K562 (cell line): ENCODE results near the gene NR2F6. TPM values are rescaled to one million over a fixed set of nuclear protein-coding genes. Genes with fewer than 3 reads are reported as not detected.

ENCODE experiments used
- ATAC-seq: fragments of 200-7000 bp; cut with Tn5 transposase; 3 replicates; pipeline ENCODE4 v1.9.1; 2020; ENCODE audit warnings: moderate library complexity
- BruUV-seq: library from RNA; stranded (reverse); fragments of 400-500 nt; replicated peaks from 2 replicates; lab custom pipeline; 2021; lab: Mats Ljungman, UMichigan
- CTCF ChIA-PET: fragments of 300-600 bp; formaldehyde crosslinking; extraction: SDS; loops from one replicate; lab custom pipeline; 2021; ENCODE audit warnings: low intra/inter-chr PET ratio; lab: Yijun Ruan, JAX
- POLR2A ChIA-PET: fragments of 300-600, 350-650 bp; sonication (Branson Sonifier 250); formaldehyde crosslinking; extraction: SDS; loops from one replicate; lab custom pipeline; 2021; ENCODE audit warnings: antibody characterized with exemption, inconsistent platforms; lab: Yijun Ruan, JAX
- DNase-seq, 4 experiments: peaks; one replicate each; pipeline versions ENCODE4 v3.0.0 to v3.0.0-alpha.2; 2011 to 2018; ENCODE audit warnings: low spot score in 3 of 4, mixed read lengths in 3 of 4; ENCODE audit errors: extremely low read depth in 1 of 4
- FAIRE-seq: peaks from 2 replicates; lab custom pipeline; 2011; peaks lifted over from hg19 to GRCh38; lab: Jason Lieb, UNC
- H2AFZ ChIP-seq: 2 replicates; pipeline ENCODE4 v1.6.0; 2011; ENCODE audit warnings: low read depth, low read length, control low read depth, inconsistent platforms
- H3K27ac ChIP-seq: fragments of 200-600 bp; 3 replicates; pipeline ENCODE4 v1.8.0; 2011; ENCODE audit warnings: low read depth, mild to moderate bottlenecking, control low read depth, inconsistent platforms, low read length, moderate library complexity, mixed read lengths; ENCODE audit errors: extremely low read depth
- H3K27me3 ChIP-seq, 2 experiments: fragments of 300-600 bp in 1 of 2; 2 replicates in 1 of 2; 3 replicates in 1 of 2; pipeline versions ENCODE4 v1.6.0 to v1.8.0; 2011; ENCODE audit warnings: inconsistent platforms in 2 of 2, low read length in 2 of 2, mild to moderate bottlenecking in 1 of 2, mixed read lengths in 1 of 2, moderate library complexity in 1 of 2; ENCODE audit not compliant: control insufficient read depth in 2 of 2, insufficient read depth in 2 of 2
- H3K36me3 ChIP-seq: fragments of 300-600 bp; 3 replicates; pipeline ENCODE4 v1.8.0; 2011; ENCODE audit warnings: mild to moderate bottlenecking, low read length, inconsistent platforms; ENCODE audit not compliant: control insufficient read depth, insufficient read depth
- H3K4me1 ChIP-seq, 2 experiments: fragments of 200-600 bp in 1 of 2; replicated peaks in 1 of 2; 2 replicates in 1 of 2; 3 replicates in 1 of 2; pipeline versions ENCODE4 v1.5.1 to v1.8.0; 2011; ENCODE audit warnings: inconsistent platforms in 2 of 2, low read length in 2 of 2, mild to moderate bottlenecking in 1 of 2, mixed read lengths in 1 of 2, moderate library complexity in 1 of 2; ENCODE audit not compliant: control insufficient read depth in 2 of 2, insufficient read depth in 2 of 2
- H3K4me2 ChIP-seq: 2 replicates; pipeline ENCODE4 v1.6.1; 2011; ENCODE audit warnings: low read length, control low read depth, inconsistent platforms, mixed read lengths; ENCODE audit not compliant: insufficient read depth
- H3K4me3 ChIP-seq: fragments of 200-600 bp; sonication (generic), shearing (Covaris generic); 2 replicates; pipeline ENCODE4 v1.5.1; 2016; ENCODE audit warnings: control low read depth, inconsistent platforms
- H3K79me2 ChIP-seq: fragments of 200-600 bp; 3 replicates; pipeline ENCODE4 v1.8.0; 2011; ENCODE audit warnings: low read length, inconsistent platforms; ENCODE audit not compliant: control insufficient read depth, insufficient read depth
- H3K9ac ChIP-seq, 2 experiments: 2 replicates each; pipeline versions ENCODE4 v1.6.0 to v1.6.1; 2011; ENCODE audit warnings: low read depth in 2 of 2, low read length in 2 of 2, control low read depth in 1 of 2, inconsistent platforms in 1 of 2, mild to moderate bottlenecking in 1 of 2, mixed read lengths in 1 of 2; ENCODE audit not compliant: insufficient read depth in 1 of 2
- H3K9me1 ChIP-seq: one replicate; pipeline ENCODE4 v1.6.0; 2011; ENCODE audit warnings: inconsistent platforms, mild to moderate bottlenecking, low read length, moderate library complexity; ENCODE audit not compliant: control insufficient read depth, insufficient read depth
- H3K9me3 ChIP-seq: replicated peaks from 2 replicates; pipeline ENCODE4 v1.5.1; 2011; ENCODE audit warnings: low read depth, low read length, inconsistent platforms; ENCODE audit not compliant: control insufficient read depth, insufficient read depth
- H4K20me1 ChIP-seq: replicated peaks from 2 replicates; pipeline ENCODE4 v1.6.1; 2011; ENCODE audit warnings: low read length, inconsistent platforms, mixed read lengths; ENCODE audit not compliant: control insufficient read depth, insufficient read depth
- BRCA1 ChIP-seq, 2 experiments: fragments of 450-650 bp in 1 of 2; sonication (generic) in 1 of 2; formaldehyde crosslinking in 1 of 2; IDR thresholded peaks; 2 replicates each; pipeline versions ENCODE4 v1.5.0 to v1.6.1; 2017 to 2020; ENCODE audit warnings: mild to moderate bottlenecking in 1 of 2, missing genetic modification reagents in 1 of 2
- CBFB ChIP-seq: sonication (generic); formaldehyde crosslinking; IDR thresholded peaks from 2 replicates; pipeline ENCODE4 v1.4.0; 2020; ENCODE audit warnings: mild to moderate bottlenecking, missing genetic modification reagents
- FIP1L1 ChIP-seq: fragments of 200-400 bp; formaldehyde crosslinking; IDR thresholded peaks from 2 replicates; pipeline ENCODE4 v1.6.1; 2018; ENCODE audit warnings: mild to moderate bottlenecking, low read depth, low read length; ENCODE audit not compliant: poor library complexity, severe bottlenecking
- HMGN3 ChIP-seq: IDR thresholded peaks from 2 replicates; pipeline ENCODE4 v1.6.1; 2011; ENCODE audit warnings: borderline replicate concordance, low read depth, mild to moderate bottlenecking, mixed read lengths, low read length; ENCODE audit not compliant: insufficient read length; ENCODE audit errors: extremely low read depth
- MAX ChIP-seq: sonication (generic); formaldehyde crosslinking; IDR thresholded peaks from 2 replicates; pipeline ENCODE4 v1.9.0; 2022; ENCODE audit warnings: mild to moderate bottlenecking, missing genetic modification reagents
- MNT ChIP-seq, 2 experiments: fragments of 450-650 bp; conservative IDR thresholded peaks; 2 replicates each; pipeline ENCODE4 v1.6.1; 2017; ENCODE audit warnings: mild to moderate bottlenecking in 2 of 2, moderate library complexity in 2 of 2
- NRF1 ChIP-seq, 2 experiments: fragments of 450-650 bp; IDR thresholded peaks in 1 of 2; conservative IDR thresholded peaks in 1 of 2; 2 replicates each; pipeline ENCODE4 v1.6.1; 2014; ENCODE audit warnings: mild to moderate bottlenecking in 2 of 2
- SRF ChIP-seq, 2 experiments: fragments of 250-450, 450-650 bp in 1 of 2; sonication (Bioruptor Pico) in 1 of 2; sonication (generic) in 1 of 2; formaldehyde crosslinking; IDR thresholded peaks; 2 replicates each; pipeline versions ENCODE4 v1.5.0 to v1.5.1; 2020 to 2022; ENCODE audit warnings: mild to moderate bottlenecking in 1 of 2, missing genetic modification reagents in 1 of 2
- TAF1 ChIP-seq: IDR thresholded peaks from 2 replicates; pipeline ENCODE4 v1.6.1; 2011; ENCODE audit warnings: mild to moderate bottlenecking, low read length, moderate library complexity; ENCODE audit not compliant: insufficient read depth, control insufficient read depth, severe bottlenecking; ENCODE audit errors: extremely low read depth
- TBP ChIP-seq: optimal IDR thresholded peaks from 2 replicates; pipeline ENCODE3; 2011; ENCODE audit warnings: low read depth, low read length, improper control_type of control experiment
- ZBTB11 ChIP-seq, 3 experiments: fragments of 200-800 bp in 1 of 3; fragments of 250-450 bp in 1 of 3; fragments of 450-650 bp in 1 of 3; sonication (Bioruptor Pico) in 1 of 3; sonication (Bioruptor generic) in 1 of 3; formaldehyde crosslinking in 1 of 3; IDR thresholded peaks; 2 replicates each; pipeline versions ENCODE4 v1.6.1 to v1.8.0; 2016 to 2022; ENCODE audit warnings: mild to moderate bottlenecking in 2 of 3, missing genetic modification characterization in 2 of 3, missing compliant biosample characterization in 1 of 3, moderate library complexity in 1 of 3
- WGBS: fragments of 100-300 bp; shearing (Covaris generic); methylation state at CpG from one replicate; pipeline ENCODE4 v1.1.6; 2016; ENCODE audit warnings: low coverage, mixed read lengths; ENCODE audit not compliant: insufficient coverage; ENCODE audit errors: missing lambda C conversion rate; 5-methylcytosine and 5-hydroxymethylcytosine counted together
- in situ Hi-C: fragments of 300-500 bp; cut with MboI; formaldehyde crosslinking; loops from 4 replicates; pipeline ENCODE4 v1.15.0; 2018; ENCODE audit warnings: inconsistent platforms, mixed read lengths
- intact Hi-C: fragments of 100-400 bp; cut with micrococcal nuclease; formaldehyde crosslinking; loops from 2 replicates; pipeline ENCODE4 v1.14.2; 2022
- polyA plus RNA-seq, 8 experiments: library from polyadenylated mRNA; depleted of rRNA in 4 of 8; stranded (reverse) in 5 of 8; unstranded in 3 of 8; fragments of >200 nt; fragmentation: Nextera tagmentation in 2 of 8; fragmentation: Illumina TruSeq in 1 of 8; extraction: Ambion mirVana in 2 of 8; extraction: Trizol in 1 of 8; gene quantifications; 2 replicates each; pipeline versions ENCODE4 v1.2.1 to v1.2.3, GENCODE V29; 2011 to 2014; ENCODE audit warnings: inconsistent platforms in 1 of 8, missing spikeins in 1 of 8
- total RNA-seq, 7 experiments: library from RNA; depleted of rRNA in 6 of 7; stranded (reverse); fragments of >200 nt in 6 of 7; fragmentation: Illumina TruSeq in 2 of 7; extraction: Trizol in 2 of 7; gene quantifications; 2 replicates each; pipeline versions ENCODE4 v1.2.1 to v1.2.3, GENCODE V29; 2011 to 2021; ENCODE audit warnings: low replicate concordance in 1 of 7

The NR2F6 gene
- total and polyA plus RNA-seq, 9 of the 15 experiments (the other 6 are each of a cell fraction or from before 2014, with no cell fraction given) = 0.76 to 97.5 (median 18.8) TPM

DNA sequence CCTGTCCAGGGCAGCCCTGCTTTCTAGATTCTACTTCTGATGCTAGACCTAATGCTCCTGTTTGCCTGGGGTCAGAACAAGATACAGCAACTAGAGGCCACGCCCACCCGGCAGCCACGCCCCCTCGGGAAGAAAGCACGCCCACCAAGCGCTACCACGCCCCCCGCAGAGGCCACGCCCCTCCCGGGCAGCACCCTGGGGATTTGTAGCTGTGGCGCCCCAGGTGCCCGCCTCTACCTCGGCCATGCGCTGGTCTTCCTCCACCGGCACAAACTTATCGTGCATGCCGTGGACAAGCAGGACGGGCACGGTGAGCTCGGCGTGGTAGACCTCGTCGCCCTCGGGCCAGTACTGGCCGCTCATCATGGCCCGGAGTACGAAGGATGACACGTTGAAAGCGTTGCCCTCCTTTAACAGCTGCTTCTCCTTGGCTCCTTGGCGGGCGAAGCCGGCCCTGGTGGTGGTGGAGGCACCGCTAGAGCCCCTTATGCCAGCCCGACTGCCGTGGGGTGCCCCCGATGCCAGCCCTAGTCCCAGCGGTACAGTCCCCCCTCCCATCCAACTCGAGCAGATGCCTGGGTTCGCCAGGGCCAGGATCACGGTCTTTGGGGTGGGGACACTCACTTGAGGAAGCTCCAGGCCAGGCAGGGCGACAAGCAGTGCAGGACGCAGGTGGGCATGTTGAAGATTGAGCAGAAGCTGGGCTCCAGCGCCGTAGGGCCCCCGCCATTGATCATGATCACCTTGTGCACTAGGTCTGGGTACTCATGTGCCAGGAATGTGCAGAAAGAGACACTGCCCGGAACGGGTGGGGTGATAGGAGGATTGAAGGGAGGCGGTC lies 48.6 kb upstream of the NR2F6 start:
- Histone ChIP-seq H3K9me1 (peaks cover 7% of the 10 kb centered on the region), H3K27ac (peak overlapping the region; percentile 42), H3K9ac (peak overlapping the region; percentile 42 to 89; a peak in 3 of 4 replicates), H3K4me3 (peak overlapping the region; percentile 62), H3K4me1 (peaks cover 12 to 38% of the 10 kb centered on the region in 2 experiments; a peak in 4 of 5 replicates), H4K20me1 (no peaks in the 10 kb centered on the region), H3K36me3 (peaks cover 17% of the 10 kb centered on the region; the same call in 2 of the 3 replicates), H2AFZ (peak overlapping the region; percentile 30), H3K79me2 (peaks cover 12% of the 10 kb centered on the region), H3K4me2 (peak overlapping the region; percentile 92), H3K9me3 (peaks cover 3% of the 10 kb centered on the region), H3K27me3 (no peaks in the 10 kb centered on the region)
- BruUV-seq = no TSS peak
- in situ Hi-C loops (loop anchor here (5.0 kb wide), 1 partner anchor 93 kb away; no protein-coding TSS in a partner anchor), intact Hi-C loops (loop anchor here (1.0 to 5.0 kb wide), 4 partner anchors 11 to 397 kb away; partner anchors contain the start of gene MRPL34)
- ChIA-PET POLR2A (interaction anchor here (0.6 to 1.4 kb wide), 6 partner anchors 9 to 39 kb away, joined by 3 to 7 read pairs (median 4); partner anchors contain the start of genes ABHD8 and MRPL34), CTCF (interaction anchor here (0.5 to 1.4 kb wide), 3 partner anchors 91 to 92 kb away, joined by 3 to 4 read pairs (median 3); no protein-coding TSS in a partner anchor)
- FAIRE-seq (peak; percentile 80), DNase-seq (peak; percentile 87 to 94 (median 88)), ATAC-seq (peak; percentile 79)
- 32% methylated on average over 43 of the region's 48 CpGs for WGBS
- peak; percentile 36 for TF ChIP-seq TAF1
- TF ChIP-seq CBFB (CRISPR knock-in tag) = 0 out of 2 replicates have a peak, but pooled peaks have one; percentile 64
- TF ChIP-seq BRCA1 (IDR thresholded peaks at IDR 0.05) = no peak
- no peak for TF ChIP-seq BRCA1 (CRISPR knock-in tag; IDR thresholded peaks at IDR 0.05)
- TF ChIP-seq TBP = peak; percentile 38
- no peak for TF ChIP-seq ZBTB11 (CRISPR knock-in tag; IDR thresholded peaks at IDR 0.05)
- TF ChIP-seq MNT (conservative IDR thresholded peaks at IDR 0.05) = peak in 1 of 2 experiments; percentile 63; a peak in 2 of 4 replicates
- 0 out of 4 replicates have a peak, but pooled peaks of 1 of the 2 experiments have one; percentile 17 for TF ChIP-seq SRF (CRISPR knock-in tag; IDR thresholded peaks at IDR 0.05)
- TF ChIP-seq HMGN3 = peak; percentile 80
- TF ChIP-seq FIP1L1 = peak; percentile 35
- peak; percentile 45; the same call in 1 of the 2 replicates for TF ChIP-seq MAX
- TF ChIP-seq NRF1 (conservative IDR thresholded peaks at IDR 0.05 in 1 of 2, IDR thresholded peaks at IDR 0.05 in 1 of 2) = peak; percentile 33 to 56; a peak in 3 of 4 replicates
